OCI-LY3 (cell line): ENCODE results near the gene NEO1.

ENCODE experiments used
- CTCF ChIP-seq: fragments of 200-600, 300-600 bp; sonication (generic); IDR thresholded peaks from 2 replicates; pipeline ENCODE4 v1.5.1; 2014; ENCODE audit warnings: antibody characterized with exemption, low read length, low read depth
- EZH2phosphoT487 ChIP-seq: fragments of 200-600 bp; shearing (Covaris generic); IDR thresholded peaks from 2 replicates; pipeline ENCODE4 v1.6.1; 2018; ENCODE audit warnings: antibody characterized with exemption, mixed run types, low read depth

- TF ChIP-seq CTCF (no peak), EZH2phosphoT487 (no peak)
Measured at GRCh38 chr15:73028831-73029451, 23.3 kb upstream of the NEO1 start.
